Aorta (tissue), 5 donors: ENCODE measurements around the gene TMEM238L. TPM values are rescaled to one million over a fixed set of nuclear protein-coding genes. Genes with fewer than 3 reads are reported as not detected.
A peak's percentile ranks its signal among the peaks of the same experiment; 100 is the strongest.
"Not testable (repeated sequence)": the region's sequence is repeated elsewhere in the genome, so short reads cannot be mapped to it uniquely, and the experiment has no call there.

ENCODE experiments used
- ATAC-seq: fragments of 200-7000 bp; cut with Tn5 transposase; one replicate; pipeline ENCODE4 v1.9.1; 2022; ENCODE audit warnings: moderate library complexity; ENCODE audit not compliant: low FRiP score
- DNase-seq, 2 donors: peaks; one replicate each; pipeline ENCODE4 v3.0.0-alpha.2; 2020
- H3K27ac ChIP-seq, 2 donors: one replicate each; pipeline ENCODE4 v1.5.1; 2013; ENCODE audit warnings: low read length in 2 of 2, mild to moderate bottlenecking in 2 of 2, moderate library complexity in 2 of 2, control low read depth in 1 of 2, inconsistent platforms in 1 of 2, low read depth in 1 of 2
- H3K27me3 ChIP-seq, 2 donors: one replicate each; pipeline ENCODE4 v1.6.1; 2013; ENCODE audit warnings: control low read depth in 1 of 2, low read length in 1 of 2, mild to moderate bottlenecking in 1 of 2, moderate library complexity in 1 of 2; ENCODE audit not compliant: insufficient read depth in 2 of 2, control insufficient read depth in 1 of 2
- H3K36me3 ChIP-seq, 2 donors: one replicate each; pipeline ENCODE4 v1.6.1; 2013; ENCODE audit warnings: control low read depth in 1 of 2, low read length in 1 of 2, mild to moderate bottlenecking in 1 of 2; ENCODE audit not compliant: insufficient read depth in 2 of 2, control insufficient read depth in 1 of 2
- H3K4me1 ChIP-seq, 2 donors: one replicate each; pipeline ENCODE4 v1.6.1; 2013; ENCODE audit warnings: low read length in 2 of 2, control low read depth in 1 of 2, mild to moderate bottlenecking in 1 of 2, moderate library complexity in 1 of 2; ENCODE audit not compliant: insufficient read depth in 2 of 2, control insufficient read depth in 1 of 2
- H3K4me3 ChIP-seq, 2 donors: one replicate each; pipeline ENCODE4 v1.5.1; 2013; ENCODE audit warnings: low read length in 2 of 2, control low read depth in 1 of 2, mild to moderate bottlenecking in 1 of 2
- H3K9me3 ChIP-seq: one replicate; pipeline ENCODE4 v1.6.1; 2013; ENCODE audit warnings: mild to moderate bottlenecking, low read length; ENCODE audit not compliant: control insufficient read depth
- WGBS, 2 donors: extraction: QIAGEN DNeasy Blood & Tissue Kit; methylation state at CpG; one replicate each; pipeline ENCODE4 v1.1.7; 2013; 5-methylcytosine and 5-hydroxymethylcytosine counted together
- intact Hi-C, 2 donors: fragments of 100-400 bp; cut with DNase I; formaldehyde crosslinking; loops; one replicate each; pipeline versions ENCODE4 v1.14.2 to v1.15.0; 2022
- long read RNA-seq, 2 donors: library from polyadenylated mRNA; unstranded; transcript quantifications; one replicate each; pipeline ENCODE4 v2.0.0, GENCODE V29; 2020 to 2021
- polyA plus RNA-seq, 2 donors: library from polyadenylated mRNA; stranded (reverse); fragments of 200-250 nt; gene quantifications; one replicate each; pipeline ENCODE4 v1.2.3, GENCODE V29; 2013
- total RNA-seq, 2 donors: library from RNA; stranded (reverse); fragmentation: NEBNext Ultra II Directional; extraction: Animal tissue kit (Norgen Biotek cat#: 25700); gene quantifications; one replicate each; pipeline ENCODE4 v1.2.1, GENCODE V29; 2021
- donor health status: healthy with polysubstance abuse.
- donor health status: Bipolar disorder and iron deficiency.
- donor health status: DM: no; HTN: no; CAD: no.
- donor health status: DM: no; HTN: no; CAD: no.
- donor health status: DM: yes; HTN: yes; CAD: no.

TMEM238L gene, protein sequence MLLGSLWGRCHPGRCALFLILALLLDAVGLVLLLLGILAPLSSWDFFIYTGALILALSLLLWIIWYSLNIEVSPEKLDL
- total RNA-seq (not detected), polyA plus RNA-seq (10 to 100 TPM in 1 of 2 donors, not detected in 1; 13.6 TPM)
- long read RNA-seq, donor 1: 0 reads
- long read RNA-seq, donor 2: 0 reads

DNA sequence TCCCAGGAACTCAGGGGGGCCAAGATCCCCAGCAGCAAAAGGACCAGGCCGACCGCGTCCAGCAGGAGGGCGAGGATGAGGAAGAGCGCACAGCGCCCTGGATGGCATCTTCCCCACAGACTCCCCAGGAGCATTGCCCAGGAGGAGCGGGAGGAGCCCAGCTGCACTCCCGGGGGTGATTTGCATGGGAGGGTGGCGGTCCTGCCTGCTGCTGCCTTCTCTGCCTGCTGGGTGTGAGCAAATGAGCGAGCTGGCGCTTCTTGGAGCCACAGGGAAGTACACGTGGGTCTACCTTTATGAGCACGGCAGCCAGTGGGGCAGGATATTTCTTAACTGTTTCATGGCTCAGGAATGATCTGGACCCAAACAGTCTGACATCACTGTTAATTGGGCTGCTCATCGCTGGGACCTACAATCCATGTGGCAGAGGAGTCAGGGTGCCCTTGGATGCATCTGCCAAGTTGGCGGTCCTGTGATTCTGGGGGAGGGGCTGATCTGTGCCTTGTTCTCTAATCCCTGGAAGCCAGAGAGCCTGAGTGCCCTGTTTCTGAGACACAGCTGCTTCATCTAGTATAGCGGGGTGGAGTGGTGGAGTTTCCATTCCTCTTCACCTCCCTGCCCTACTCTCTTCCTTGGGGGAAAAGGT is at the start of gene TMEM238L:
Gene TMEM238L, minus strand, starts transcription at position 270 of the 646 bp plus-strand sequence. Its CDS starts 136 bp downstream, at position 134.
- Histone ChIP-seq H3K27me3 (no peaks in the 10 kb centered on the region), H3K4me1 (no peaks in the 10 kb centered on the region), H3K27ac (no peak within 1 kb of the TSS), H3K36me3 (no peaks in the 10 kb centered on the region), H3K9me3 (no peaks in the 10 kb centered on the region), H3K4me3 (no peak within 1 kb of the TSS)
- intact Hi-C loops: no loop called here
- DNase-seq (no peak), ATAC-seq (no peak)
- WGBS, 2 donors: 75 to 77% methylated on average over 16 of the region's 16 CpGs

DNA sequence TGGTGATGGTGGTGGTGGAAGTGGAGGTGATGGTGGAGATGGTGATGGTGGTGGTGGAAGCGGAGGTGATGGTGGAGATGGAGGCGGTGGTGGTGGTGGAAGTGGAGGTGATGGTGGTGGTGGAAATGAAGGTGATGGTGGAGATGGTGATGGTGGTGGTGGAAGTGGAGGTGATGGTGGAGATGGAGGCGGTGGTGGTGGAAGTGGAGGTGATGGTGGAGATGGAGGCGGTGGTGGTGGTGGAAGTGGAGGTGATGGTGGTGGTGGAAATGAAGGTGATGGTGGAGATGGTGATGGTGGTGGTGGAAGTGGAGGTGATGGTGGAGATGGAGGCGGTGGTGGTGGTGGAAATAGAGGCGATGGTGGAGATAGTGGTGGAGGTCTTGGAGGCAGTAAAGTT is 42.7 kb upstream of the TMEM238L start:
- H3K4me1 ChIP-seq, H3K27ac ChIP-seq, ATAC-seq, H3K27me3 ChIP-seq, H3K36me3 ChIP-seq, H3K9me3 ChIP-seq, DNase-seq, H3K4me3 ChIP-seq: not testable (repeated sequence)
- intact Hi-C loops: loop anchor here in 1 of 2 donors (5.0 kb wide), 1 partner anchor 214 kb away; no protein-coding TSS in a partner anchor
- 94 to 96% methylated on average over 6 of the region's 6 CpGs for WGBS, 2 donors

DNA sequence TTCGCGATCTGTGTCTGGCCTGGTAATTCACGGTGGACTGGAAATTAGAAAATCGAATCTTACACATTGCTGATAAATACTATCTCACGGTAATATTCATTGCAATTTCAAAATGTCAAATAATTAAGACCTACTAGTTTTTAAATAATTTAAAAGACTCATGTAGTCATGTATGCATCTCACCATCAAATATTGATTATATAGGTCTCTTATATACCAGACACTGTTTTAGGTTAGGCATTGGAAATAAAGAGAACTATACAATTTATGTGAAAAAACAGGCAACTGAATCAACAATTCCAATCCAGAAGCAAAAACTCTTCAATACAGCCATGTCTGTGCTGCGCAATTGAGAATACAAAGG is 41.5 kb upstream of the TMEM238L start:
- Histone ChIP-seq H3K27ac (no peak overlapping the region), H3K4me3 (no peak overlapping the region), H3K27me3 (no peaks in the 10 kb centered on the region), H3K9me3 (no peaks in the 10 kb centered on the region), H3K36me3 (no peaks in the 10 kb centered on the region), H3K4me1 (no peaks in the 10 kb centered on the region)
- intact Hi-C loops: loop anchor here (1.0 to 5.0 kb wide), 3 partner anchors 108 to 213 kb away; no protein-coding TSS in a partner anchor
- WGBS, 2 donors: 17% methylated on average over 6 of the region's 6 CpGs
- ATAC-seq: no peak
- no peak for DNase-seq

DNA sequence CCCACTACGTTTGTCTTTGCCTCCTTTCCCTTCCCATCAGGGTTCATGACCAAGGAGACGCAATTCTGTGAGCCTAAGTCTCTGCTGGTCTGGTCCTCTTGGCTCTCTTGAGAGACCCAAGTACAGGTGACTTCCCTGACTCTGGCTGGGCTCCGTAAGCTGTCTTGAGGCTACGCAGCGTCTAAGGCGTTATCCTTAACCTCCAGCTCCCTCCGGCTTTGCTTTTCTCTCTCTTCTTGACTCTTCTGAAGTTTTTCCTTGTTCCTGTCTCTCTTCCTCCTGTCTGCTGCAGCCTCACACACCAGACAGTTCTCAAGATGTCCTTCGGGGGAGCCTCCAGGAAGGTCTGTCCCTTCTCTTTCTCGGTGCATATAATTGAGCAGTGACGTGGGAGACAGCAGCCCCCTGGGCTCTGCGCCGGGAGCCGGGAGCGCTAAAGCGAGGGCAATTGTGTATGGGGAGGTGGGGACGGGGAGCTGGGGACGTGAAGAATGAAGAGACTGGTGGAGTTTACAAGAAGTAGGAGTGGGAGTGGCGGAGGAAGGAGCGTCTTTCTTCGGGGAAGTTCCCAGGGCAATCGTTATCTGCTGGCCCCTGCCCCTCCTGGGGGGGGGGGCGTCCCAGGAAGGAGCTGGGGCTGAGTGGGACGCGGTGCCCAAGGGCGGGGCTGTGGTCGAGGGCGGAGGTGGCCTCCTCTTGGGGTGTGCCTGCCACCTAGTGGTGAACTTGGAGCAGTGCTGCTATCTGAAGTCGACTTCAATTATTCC is 40.9 kb upstream of the TMEM238L start:
- DNase-seq (peak; percentile 80 to 89), ATAC-seq (peak; percentile 95)
- peak overlapping the region; percentile 4 to 89 for H3K4me3 ChIP-seq
- H3K27ac ChIP-seq: no peak overlapping the region
- H3K4me1 ChIP-seq: no peaks in the 10 kb centered on the region
- intact Hi-C loops: loop anchor here (1.0 to 5.0 kb wide), 3 partner anchors 108 to 213 kb away; no protein-coding TSS in a partner anchor
- no peaks in the 10 kb centered on the region for H3K36me3 ChIP-seq
- 3% methylated on average over 28 of the region's 28 CpGs for WGBS, 2 donors
- H3K27me3 ChIP-seq: no peaks in the 10 kb centered on the region
- no peaks in the 10 kb centered on the region for H3K9me3 ChIP-seq

DNA sequence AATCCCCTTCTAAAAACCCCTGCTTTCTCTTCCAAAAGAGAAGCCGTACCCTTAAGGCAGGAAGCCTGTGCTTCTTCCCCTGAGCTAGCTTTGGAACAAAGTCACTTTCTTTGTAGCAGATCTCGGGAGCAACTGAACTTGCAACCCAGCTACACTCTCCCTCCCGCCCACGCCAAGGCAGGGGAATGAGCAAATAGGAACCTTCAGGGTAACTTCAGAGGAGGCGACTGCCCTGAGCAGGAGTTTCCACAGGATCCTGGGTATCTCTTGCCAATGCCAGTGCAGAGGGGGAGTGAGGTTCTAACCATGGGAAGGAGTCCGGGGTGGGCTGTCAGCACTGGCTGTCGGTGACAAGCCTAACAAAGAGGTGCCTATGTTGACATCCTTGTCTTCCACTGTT is 39.9 kb upstream of the TMEM238L start:
- no peak overlapping the region for H3K27ac ChIP-seq
- intact Hi-C loops: loop anchor here (2.0 to 5.0 kb wide), 2 partner anchors 197 to 212 kb away; no protein-coding TSS in a partner anchor
- H3K9me3 ChIP-seq: no peaks in the 10 kb centered on the region
- no peaks in the 10 kb centered on the region for H3K4me1 ChIP-seq
- DNase-seq (no peak), ATAC-seq (no peak)
- H3K36me3 ChIP-seq: no peaks in the 10 kb centered on the region
- no peaks in the 10 kb centered on the region for H3K27me3 ChIP-seq
- no peak overlapping the region for H3K4me3 ChIP-seq
- WGBS, 2 donors: 32 to 36% methylated on average over 7 of the region's 7 CpGs

DNA sequence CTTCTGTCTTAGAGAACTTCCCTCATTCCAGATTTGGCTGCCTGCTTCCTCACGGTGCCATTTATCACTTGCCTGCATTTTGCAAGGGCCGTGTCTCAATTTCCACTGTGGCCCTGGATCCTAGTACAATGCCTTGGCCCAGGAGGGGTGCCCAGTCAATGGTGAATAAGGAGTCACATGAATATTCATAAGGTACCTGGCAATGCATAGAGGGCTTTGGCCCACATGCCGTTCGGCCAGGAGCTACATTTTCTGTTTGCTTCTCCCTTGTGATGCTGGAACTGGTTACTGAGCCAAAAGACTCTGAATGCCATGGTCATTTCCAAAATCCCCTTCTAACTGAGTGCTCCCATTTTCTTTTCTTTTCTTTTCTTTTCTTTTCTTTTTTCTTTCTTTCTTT is 38.8 kb upstream of the TMEM238L start:
- no peaks in the 10 kb centered on the region for H3K9me3 ChIP-seq
- H3K27me3 ChIP-seq: no peaks in the 10 kb centered on the region
- H3K4me3 ChIP-seq: no peak overlapping the region
- DNase-seq: no peak
- H3K4me1 ChIP-seq: no peaks in the 10 kb centered on the region
- no peaks in the 10 kb centered on the region for H3K36me3 ChIP-seq
- intact Hi-C loops: loop anchor here in 1 of 2 donors (5.0 kb wide), 1 partner anchor 210 kb away; no protein-coding TSS in a partner anchor
- WGBS, 2 donors: 56 to 70% methylated on average over 4 of the region's 4 CpGs
- no peak overlapping the region for H3K27ac ChIP-seq
- no peak for ATAC-seq

DNA sequence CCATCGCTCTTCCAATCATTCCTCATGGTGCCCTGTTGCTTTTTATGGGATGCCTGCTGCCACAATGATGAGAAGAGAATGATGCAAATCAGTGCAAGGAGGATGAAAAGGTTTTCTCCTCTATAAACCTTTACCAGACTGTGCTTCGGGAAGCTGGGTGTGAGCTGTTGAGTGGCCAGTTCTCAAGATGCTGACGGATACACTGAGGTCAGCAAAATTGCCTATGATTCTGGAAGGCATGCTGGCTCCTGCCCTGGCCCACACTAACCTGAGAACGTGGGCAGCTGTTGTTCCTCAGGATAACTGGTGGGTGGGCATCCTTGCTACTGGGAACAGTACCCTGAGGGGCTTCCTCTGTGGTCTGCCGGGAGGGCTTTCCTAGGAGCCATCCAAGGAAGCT is 34.8 kb upstream of the TMEM238L start:
- DNase-seq: no peak
- no peak overlapping the region for H3K27ac ChIP-seq
- H3K36me3 ChIP-seq: no peaks in the 10 kb centered on the region
- ATAC-seq: no peak
- no peak overlapping the region for H3K4me3 ChIP-seq
- H3K27me3 ChIP-seq: no peaks in the 10 kb centered on the region
- H3K4me1 ChIP-seq: no peaks in the 10 kb centered on the region
- WGBS, 2 donors: 76 to 77% methylated on average over 5 of the region's 5 CpGs
- H3K9me3 ChIP-seq: no peaks in the 10 kb centered on the region
- intact Hi-C loops: no loop called here

DNA sequence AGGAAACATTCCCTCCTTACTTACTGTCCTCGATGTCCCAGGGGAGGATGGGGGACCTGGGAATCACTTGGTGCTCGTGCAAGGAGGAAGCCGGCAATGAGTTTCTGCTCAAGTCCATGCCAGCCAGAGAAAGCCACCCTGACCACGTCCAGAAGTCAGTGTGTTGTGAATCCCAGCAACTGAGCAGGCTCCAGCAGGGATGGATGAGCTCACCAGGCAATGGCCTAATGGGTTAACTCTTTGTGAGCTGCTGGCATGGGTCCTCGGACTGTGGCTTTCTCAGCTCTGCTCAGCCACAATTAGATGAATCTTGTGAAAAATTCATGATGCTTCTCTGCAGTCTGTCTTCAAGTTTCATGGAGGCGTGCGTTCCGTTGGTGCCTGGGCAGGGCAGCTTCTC is 34.0 kb upstream of the TMEM238L start, which contains the start of gene PIRT:
Gene PIRT, minus strand, starts transcription at position 167 of the 400 bp plus-strand sequence. CDS start 12,442 bp downstream, outside the sequence.
- DNase-seq (no peak), ATAC-seq (no peak)
- 62 to 67% methylated on average over 8 of the region's 8 CpGs for WGBS, 2 donors
- Histone ChIP-seq H3K4me1 (no peaks in the 10 kb centered on the region), H3K27ac (no peak within 1 kb of the TSS), H3K9me3 (no peaks in the 10 kb centered on the region), H3K27me3 (no peaks in the 10 kb centered on the region), H3K4me3 (no peak within 1 kb of the TSS), H3K36me3 (no peaks in the 10 kb centered on the region)
- intact Hi-C loops: no loop called here
